ENCODE data around the gene PITPNM3. TPM values are rescaled to one million over a fixed set of nuclear protein-coding genes. Genes with fewer than 3 reads are reported as not detected.

PITPNM3 gene
- total RNA-seq, 2 donors from 2014 or later, result 5.3 to 7.9 TPM

DNA sequence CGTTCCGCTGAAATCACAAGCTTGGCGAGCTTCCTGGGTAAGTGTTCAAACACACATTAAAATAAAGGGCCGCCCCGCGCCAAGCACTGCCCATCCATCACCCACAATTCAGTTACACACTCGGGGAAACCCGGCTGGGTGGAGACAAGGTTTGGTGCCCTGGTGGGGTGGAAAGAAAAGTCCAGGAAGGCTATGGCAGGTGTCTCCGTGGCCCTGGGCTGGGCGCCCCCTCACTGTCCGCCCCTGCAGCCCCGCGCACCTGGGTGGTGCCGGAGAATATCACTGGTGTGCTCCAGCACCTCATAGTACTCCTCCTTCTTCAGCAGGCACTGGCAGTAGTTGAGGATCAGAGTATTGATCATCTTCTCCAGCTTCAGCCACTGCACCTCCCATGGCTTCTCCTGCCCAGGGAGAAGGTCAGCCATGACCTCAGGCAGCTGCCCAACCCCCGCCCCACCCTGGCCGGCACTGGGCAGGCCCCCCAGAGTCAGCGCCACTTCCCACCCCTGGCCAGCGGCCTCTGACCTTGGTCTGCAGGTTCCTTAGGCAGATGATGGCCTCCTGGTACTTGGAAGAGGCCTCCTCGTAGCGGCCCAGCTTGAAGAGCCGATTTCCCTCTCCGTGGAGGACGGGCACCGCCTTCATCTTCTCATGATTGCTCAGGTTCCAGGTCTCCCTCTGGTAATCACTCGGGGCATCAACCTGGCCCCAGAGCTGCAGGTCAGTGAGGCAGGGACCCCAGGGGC lies 129.8 kb downstream of the PITPNM3 start:
- TF ChIP-seq POLR2AphosphoS5 (IDR thresholded peaks at IDR 0.05), result no peak
- TF ChIP-seq, protein P1, sequence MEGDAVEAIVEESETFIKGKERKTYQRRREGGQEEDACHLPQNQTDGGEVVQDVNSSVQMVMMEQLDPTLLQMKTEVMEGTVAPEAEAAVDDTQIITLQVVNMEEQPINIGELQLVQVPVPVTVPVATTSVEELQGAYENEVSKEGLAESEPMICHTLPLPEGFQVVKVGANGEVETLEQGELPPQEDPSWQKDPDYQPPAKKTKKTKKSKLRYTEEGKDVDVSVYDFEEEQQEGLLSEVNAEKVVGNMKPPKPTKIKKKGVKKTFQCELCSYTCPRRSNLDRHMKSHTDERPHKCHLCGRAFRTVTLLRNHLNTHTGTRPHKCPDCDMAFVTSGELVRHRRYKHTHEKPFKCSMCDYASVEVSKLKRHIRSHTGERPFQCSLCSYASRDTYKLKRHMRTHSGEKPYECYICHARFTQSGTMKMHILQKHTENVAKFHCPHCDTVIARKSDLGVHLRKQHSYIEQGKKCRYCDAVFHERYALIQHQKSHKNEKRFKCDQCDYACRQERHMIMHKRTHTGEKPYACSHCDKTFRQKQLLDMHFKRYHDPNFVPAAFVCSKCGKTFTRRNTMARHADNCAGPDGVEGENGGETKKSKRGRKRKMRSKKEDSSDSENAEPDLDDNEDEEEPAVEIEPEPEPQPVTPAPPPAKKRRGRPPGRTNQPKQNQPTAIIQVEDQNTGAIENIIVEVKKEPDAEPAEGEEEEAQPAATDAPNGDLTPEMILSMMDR (IDR thresholded peaks at IDR 0.05), result no peak
- TF ChIP-seq POLR2A (IDR thresholded peaks at IDR 0.05), result no peak
- intact Hi-C loops (cut with DNase I), result no loop called here
- no peaks in the 10 kb centered on the region for H3K4me1 ChIP-seq (replicated peaks)

DNA sequence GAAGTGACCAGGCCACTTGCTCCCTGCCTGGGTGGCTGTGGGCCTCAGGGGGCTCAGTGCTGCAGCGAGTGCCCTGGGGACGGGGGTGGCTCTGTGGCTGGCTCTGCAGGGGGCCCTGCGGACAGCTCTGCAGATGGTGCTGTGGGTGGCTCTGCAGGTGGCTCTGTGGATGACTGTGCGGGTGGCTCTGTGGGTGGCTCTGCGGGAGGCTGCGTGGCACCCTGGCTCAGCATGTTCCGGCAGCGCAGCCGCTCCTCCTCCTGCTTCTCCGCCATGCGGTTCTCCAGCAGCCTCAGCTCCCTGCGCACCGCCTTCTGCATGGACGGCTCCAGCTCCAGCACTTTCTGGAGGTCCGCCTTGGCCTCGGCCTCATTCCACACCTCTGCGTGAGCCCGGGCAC lies 130.9 kb downstream of the PITPNM3 start:
- intact Hi-C loops (cut with DNase I), result no loop called here
- no peaks in the 10 kb centered on the region for H3K27me3 ChIP-seq (replicated peaks; ENCODE audit: insufficient read depth)

More for the DNA sequence above, 129.8 kb downstream of the PITPNM3 start:
- DNase-seq (ENCODE audit: low spot score), result no peak
- H3K4me3 ChIP-seq, result no peak overlapping the region
- H3K9me3 ChIP-seq, result no peaks in the 10 kb centered on the region
- no peaks in the 10 kb centered on the region for H3K36me3 ChIP-seq
- no peak overlapping the region for H3K27ac ChIP-seq
- WGBS, result 77% methylated on average over 25 of the region's 25 CpGs
- no peaks in the 10 kb centered on the region for H3K27me3 ChIP-seq (replicated peaks; ENCODE audit: insufficient read depth)

GRCh38 chr17:6423931-6424330 lies 132.4 kb downstream of the PITPNM3 start:
- no peaks in the 10 kb centered on the region for H3K36me3 ChIP-seq
- no peak for DNase-seq (ENCODE audit: low spot score)
- no peak overlapping the region for H3K27ac ChIP-seq
- TF ChIP-seq, protein P1 (IDR thresholded peaks at IDR 0.05), result no peak
- TF ChIP-seq POLR2A (IDR thresholded peaks at IDR 0.05), result no peak
- no peak for TF ChIP-seq POLR2AphosphoS5 (IDR thresholded peaks at IDR 0.05)
- no peak overlapping the region for H3K4me3 ChIP-seq
- WGBS, result 78% methylated on average over 14 of the region's 14 CpGs
- no peaks in the 10 kb centered on the region for H3K9me3 ChIP-seq
- no peaks in the 10 kb centered on the region for H3K27me3 ChIP-seq (replicated peaks; ENCODE audit: insufficient read depth)
- no peaks in the 10 kb centered on the region for H3K4me1 ChIP-seq (replicated peaks)
- intact Hi-C loops (cut with DNase I), result loop anchor here (2.0 kb wide), 1 partner anchor 835 kb away; no protein-coding TSS in a partner anchor

More for the DNA sequence above, 130.9 kb downstream of the PITPNM3 start:
- no peak overlapping the region for H3K4me3 ChIP-seq
- H3K36me3 ChIP-seq, result no peaks in the 10 kb centered on the region
- TF ChIP-seq, protein P1 (IDR thresholded peaks at IDR 0.05), result no peak
- TF ChIP-seq POLR2A (IDR thresholded peaks at IDR 0.05), result no peak
- TF ChIP-seq POLR2AphosphoS5 (IDR thresholded peaks at IDR 0.05), result no peak
- no peak for DNase-seq (ENCODE audit: low spot score)
- no peak overlapping the region for H3K27ac ChIP-seq
- no peaks in the 10 kb centered on the region for H3K9me3 ChIP-seq
- 85% methylated on average over 12 of the region's 18 CpGs for WGBS
- H3K4me1 ChIP-seq (replicated peaks), result no peaks in the 10 kb centered on the region

- no peak for DNase-seq (ENCODE audit: low spot score)
- intact Hi-C loops (cut with DNase I), result loop anchor here (2.0 kb wide), 1 partner anchor 834 kb away; no protein-coding TSS in a partner anchor
- Histone ChIP-seq H3K4me3 (no peak overlapping the region), H3K27ac (no peak overlapping the region), H3K36me3 (no peaks in the 10 kb centered on the region), H3K27me3 (replicated peaks; ENCODE audit: insufficient read depth) (no peaks in the 10 kb centered on the region), H3K9me3 (no peaks in the 10 kb centered on the region), H3K4me1 (replicated peaks) (no peaks in the 10 kb centered on the region)
- WGBS, result 62% methylated on average over 13 of the region's 13 CpGs
- TF ChIP-seq POLR2A (IDR thresholded peaks at IDR 0.05), result no peak
- TF ChIP-seq POLR2AphosphoS5 (IDR thresholded peaks at IDR 0.05), result no peak
- TF ChIP-seq, protein P1 (IDR thresholded peaks at IDR 0.05), result no peak
Observed at GRCh38 chr17:6422654-6423241, 133.6 kb downstream of the PITPNM3 start.
